Measurements from ENCODE around the gene RSPO1.

Gene RSPO1

DNA sequence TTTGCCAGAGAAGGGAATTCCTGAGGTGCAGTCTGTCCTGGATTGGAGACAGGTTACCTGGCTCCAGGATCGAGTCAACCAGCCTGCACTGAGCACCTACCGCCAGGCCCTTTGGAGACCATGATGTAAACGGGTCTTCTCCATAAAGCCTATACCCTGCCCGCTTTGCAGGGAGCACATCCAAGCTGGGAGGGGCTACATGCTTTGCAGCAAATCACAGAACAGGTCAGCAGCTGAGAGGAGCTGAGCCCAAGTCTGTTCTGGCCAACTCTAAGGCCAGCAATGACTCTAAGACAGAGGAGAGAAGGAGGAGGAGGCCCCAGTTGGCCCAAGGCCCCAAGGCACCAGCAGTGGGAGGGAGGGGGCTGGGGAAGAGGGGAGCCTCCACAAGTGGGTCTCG lies 15.5 kb upstream of the RSPO1 start:
- Histone ChIP-seq H3K9me2 (replicated peaks; ENCODE audit: insufficient read depth, low read length) (no peaks in the 10 kb centered on the region), H3K9ac (ENCODE audit: low read length) (no peak overlapping the region), H3F3A (ENCODE audit: insufficient read depth, low read length) (no peaks in the 10 kb centered on the region), H3K4me3 (ENCODE audit: low read length) (no peak overlapping the region), H2AFZ (ENCODE audit: low read length) (no peak overlapping the region), H3K9me3 (replicated peaks; ENCODE audit: insufficient read depth, low read length) (no peaks in the 10 kb centered on the region), H3K36me3 (replicated peaks; ENCODE audit: insufficient read depth, low read length) (no peaks in the 10 kb centered on the region), H3K27ac (ENCODE audit: low read length) (no peak overlapping the region), H3K4me2 (ENCODE audit: low read depth, low read length) (no peak overlapping the region), H3K79me2 (ENCODE audit: low read length) (no peaks in the 10 kb centered on the region), H3K27me3 (replicated peaks; ENCODE audit: insufficient read depth, low read length) (no peaks in the 10 kb centered on the region), H3K4me1 (ENCODE audit: low read length) (no peaks in the 10 kb centered on the region), H4K20me1 (ENCODE audit: insufficient read depth, low read length) (no peaks in the 10 kb centered on the region)
- DNase-seq = no peak
- TF ChIP-seq EZH2 (optimal IDR thresholded peaks at IDR 0.05; ENCODE audit: low read depth, low read length) = no peak
- TF ChIP-seq EZH2phosphoT487 (IDR thresholded peaks at IDR 0.05; ENCODE audit: low read length) = no peak
- TF ChIP-seq, protein P1, sequence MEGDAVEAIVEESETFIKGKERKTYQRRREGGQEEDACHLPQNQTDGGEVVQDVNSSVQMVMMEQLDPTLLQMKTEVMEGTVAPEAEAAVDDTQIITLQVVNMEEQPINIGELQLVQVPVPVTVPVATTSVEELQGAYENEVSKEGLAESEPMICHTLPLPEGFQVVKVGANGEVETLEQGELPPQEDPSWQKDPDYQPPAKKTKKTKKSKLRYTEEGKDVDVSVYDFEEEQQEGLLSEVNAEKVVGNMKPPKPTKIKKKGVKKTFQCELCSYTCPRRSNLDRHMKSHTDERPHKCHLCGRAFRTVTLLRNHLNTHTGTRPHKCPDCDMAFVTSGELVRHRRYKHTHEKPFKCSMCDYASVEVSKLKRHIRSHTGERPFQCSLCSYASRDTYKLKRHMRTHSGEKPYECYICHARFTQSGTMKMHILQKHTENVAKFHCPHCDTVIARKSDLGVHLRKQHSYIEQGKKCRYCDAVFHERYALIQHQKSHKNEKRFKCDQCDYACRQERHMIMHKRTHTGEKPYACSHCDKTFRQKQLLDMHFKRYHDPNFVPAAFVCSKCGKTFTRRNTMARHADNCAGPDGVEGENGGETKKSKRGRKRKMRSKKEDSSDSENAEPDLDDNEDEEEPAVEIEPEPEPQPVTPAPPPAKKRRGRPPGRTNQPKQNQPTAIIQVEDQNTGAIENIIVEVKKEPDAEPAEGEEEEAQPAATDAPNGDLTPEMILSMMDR (IDR thresholded peaks at IDR 0.05; ENCODE audit: low read length) = no peak

DNA sequence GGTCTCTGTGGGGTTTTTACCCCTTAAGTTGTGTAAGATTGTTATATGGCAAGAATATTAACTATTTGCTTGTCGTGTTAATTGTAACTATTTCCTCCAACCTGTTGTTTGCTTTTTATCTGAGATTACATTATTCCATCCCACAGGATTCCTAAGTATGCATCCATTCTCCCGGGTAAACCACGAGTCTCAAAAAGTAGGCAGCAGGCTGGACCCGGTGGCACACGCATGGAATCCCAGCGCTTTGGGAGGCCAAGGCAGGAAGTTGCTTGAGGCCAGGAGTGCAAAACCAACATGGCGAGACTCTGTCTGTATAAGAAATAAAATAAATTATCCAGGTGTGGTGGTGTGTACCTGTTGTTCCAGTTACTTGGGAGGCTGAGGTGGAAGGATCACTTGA lies 12.6 kb upstream of the RSPO1 start:
- TF ChIP-seq EZH2 (optimal IDR thresholded peaks at IDR 0.05; ENCODE audit: low read depth, low read length) = no peak
- TF ChIP-seq, protein P1 (IDR thresholded peaks at IDR 0.05; ENCODE audit: low read length) = no peak
- H3K9me3 ChIP-seq (replicated peaks; ENCODE audit: insufficient read depth, low read length) = no peaks in the 10 kb centered on the region
- 0 out of 2 replicates have a peak, but pooled peaks cover 4% of the 10 kb centered on the region for H3K27me3 ChIP-seq (replicated peaks; ENCODE audit: insufficient read depth, low read length)
- H3K79me2 ChIP-seq (ENCODE audit: low read length) = no peaks in the 10 kb centered on the region
- H3K27ac ChIP-seq (ENCODE audit: low read length) = no peak overlapping the region
- no peaks in the 10 kb centered on the region for H4K20me1 ChIP-seq (ENCODE audit: insufficient read depth, low read length)
- H3F3A ChIP-seq (ENCODE audit: insufficient read depth, low read length) = no peaks in the 10 kb centered on the region
- H3K36me3 ChIP-seq (replicated peaks; ENCODE audit: insufficient read depth, low read length) = no peaks in the 10 kb centered on the region
- H3K4me2 ChIP-seq (ENCODE audit: low read depth, low read length) = no peak overlapping the region
- H3K9me2 ChIP-seq (replicated peaks; ENCODE audit: insufficient read depth, low read length) = no peaks in the 10 kb centered on the region
- H3K9ac ChIP-seq (ENCODE audit: low read length) = no peak overlapping the region
- DNase-seq = no peak
- H3K4me1 ChIP-seq (ENCODE audit: low read length) = no peaks in the 10 kb centered on the region
- no peak overlapping the region for H2AFZ ChIP-seq (ENCODE audit: low read length)
- no peak overlapping the region for H3K4me3 ChIP-seq (ENCODE audit: low read length)

GRCh38 chr1:37641059-37641458 lies 6.4 kb upstream of the RSPO1 start:
- H3K4me2 ChIP-seq (ENCODE audit: low read depth, low read length) = no peak overlapping the region
- no peak for DNase-seq
- H3K4me3 ChIP-seq (ENCODE audit: low read length) = no peak overlapping the region
- no peak overlapping the region for H3K9ac ChIP-seq (ENCODE audit: low read length)
- H2AFZ ChIP-seq (ENCODE audit: low read length) = no peak overlapping the region
- no peaks in the 10 kb centered on the region for H4K20me1 ChIP-seq (ENCODE audit: insufficient read depth, low read length)
- no peaks in the 10 kb centered on the region for H3K79me2 ChIP-seq (ENCODE audit: low read length)
- H3K27ac ChIP-seq (ENCODE audit: low read length) = no peak overlapping the region
- TF ChIP-seq EZH2phosphoT487 (IDR thresholded peaks at IDR 0.05; ENCODE audit: low read length) (no peak), EZH2 (optimal IDR thresholded peaks at IDR 0.05; ENCODE audit: low read depth, low read length) (no peak)
- TF ChIP-seq, protein P1 (IDR thresholded peaks at IDR 0.05; ENCODE audit: low read length) = no peak
- no peaks in the 10 kb centered on the region for H3F3A ChIP-seq (ENCODE audit: insufficient read depth, low read length)
- H3K36me3 ChIP-seq (replicated peaks; ENCODE audit: insufficient read depth, low read length) = no peaks in the 10 kb centered on the region
- no peaks in the 10 kb centered on the region for H3K9me2 ChIP-seq (replicated peaks; ENCODE audit: insufficient read depth, low read length)
- H3K9me3 ChIP-seq (replicated peaks; ENCODE audit: insufficient read depth, low read length) = no peaks in the 10 kb centered on the region
- no peaks in the 10 kb centered on the region for H3K4me1 ChIP-seq (ENCODE audit: low read length)
- peaks cover 30% of the 10 kb centered on the region for H3K27me3 ChIP-seq (replicated peaks; ENCODE audit: insufficient read depth, low read length)

Measured in MM.1S (cell line).